ENCODE data around the gene RGS6.

GRCh38 chr14:72315714-72316113 is 383.5 kb downstream of the RGS6 start:
- TF ChIP-seq CTCF (IDR thresholded peaks at IDR 0.05) (no peak), POLR2A (IDR thresholded peaks at IDR 0.05) (no peak)
